ENCODE measurements around the gene TCP11L1. TPM values are rescaled to one million over a fixed set of nuclear protein-coding genes. Genes with fewer than 3 reads are reported as not detected.
"Not testable (repeated sequence)": the region's sequence is repeated elsewhere in the genome, so short reads cannot be mapped to it uniquely, and the experiment has no call there.

Gene TCP11L1
- total and polyA plus RNA-seq, 2 donors: 7.3 to 7.4 TPM

DNA sequence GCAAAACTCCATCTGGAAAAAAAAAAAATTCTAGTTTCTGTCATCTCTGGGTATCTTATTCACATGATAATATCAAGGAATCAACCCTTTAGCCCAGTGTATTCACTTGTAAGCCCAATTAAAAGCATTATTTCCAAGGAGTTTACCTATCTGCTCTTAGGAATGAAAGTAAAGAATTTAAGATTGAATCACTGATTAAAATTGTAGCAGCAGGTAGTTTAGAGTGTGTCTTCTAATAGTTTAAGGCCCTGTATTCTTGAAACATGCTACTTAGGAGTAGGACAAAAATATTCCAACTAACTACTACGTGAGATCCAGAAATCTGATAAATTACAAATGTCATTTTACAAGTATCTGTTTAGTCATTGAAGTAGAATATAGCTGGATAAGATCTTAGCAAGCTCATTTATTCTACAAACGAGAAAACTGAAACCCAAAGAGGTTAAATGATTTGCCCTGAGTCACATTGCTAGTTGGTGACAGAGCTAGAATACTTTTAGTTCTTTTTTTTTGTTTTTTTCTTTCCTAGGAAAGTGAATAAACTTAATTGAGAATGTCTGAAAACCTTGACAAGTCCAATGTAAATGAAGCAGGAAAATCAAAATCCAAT lies 4.0 kb downstream of the TCP11L1 start:
- no peak overlapping the region for H3K27ac ChIP-seq (ENCODE audit: low read depth in 1 of 2, low read length in 1 of 2)
- H3K4me1 ChIP-seq (ENCODE audit: control insufficient read depth in 2 of 2, insufficient read depth in 2 of 2, low read length in 2 of 2): peaks cover 10 to 11% of the 10 kb centered on the region in 2 donors
- peaks cover 16 to 33% of the 10 kb centered on the region in 2 donors for H3K36me3 ChIP-seq (ENCODE audit: control insufficient read depth in 2 of 2, insufficient read depth in 2 of 2, low read length in 1 of 2)
- H3K27me3 ChIP-seq (ENCODE audit: control insufficient read depth in 2 of 2, insufficient read depth in 1 of 2, low read length in 1 of 2): no peaks in the 10 kb centered on the region
- WGBS: 88% methylated on average over 2 of the region's 2 CpGs
- no peak for DNase-seq (ENCODE audit: low read depth in 6 of 9, low spot score in 9 of 9)
- H3K4me3 ChIP-seq (ENCODE audit: low read length in 2 of 2): no peak overlapping the region
- H3K9me3 ChIP-seq (ENCODE audit: control insufficient read depth in 2 of 2, insufficient read depth in 1 of 2, low read length in 1 of 2): peaks cover 1 to 12% of the 10 kb centered on the region in 2 donors

DNA sequence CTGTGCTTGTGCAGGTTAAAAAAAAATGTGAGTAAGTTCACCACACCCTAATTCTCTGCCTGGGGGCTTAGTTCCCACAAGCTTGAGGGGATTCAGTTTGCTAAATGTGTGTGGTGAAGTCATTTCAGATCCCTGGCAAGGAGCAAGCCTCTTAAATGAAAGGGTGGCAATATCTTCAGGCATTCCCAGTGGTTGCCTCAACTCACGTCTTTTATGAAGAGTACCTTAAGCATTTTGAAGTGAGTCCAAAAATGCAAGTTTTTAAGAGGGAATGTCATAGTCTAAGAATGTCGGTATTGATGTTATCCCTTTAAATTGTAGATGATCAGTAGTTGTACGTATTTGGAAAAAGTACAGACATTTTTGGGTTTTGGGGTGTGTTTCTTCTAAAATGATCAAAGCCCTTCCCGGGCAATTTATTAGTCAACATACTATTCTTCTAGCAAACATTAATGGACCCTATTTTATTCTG lies 4.9 kb downstream of the TCP11L1 start:
- H3K4me3 ChIP-seq (ENCODE audit: low read length in 2 of 2): no peak overlapping the region
- no peaks in the 10 kb centered on the region for H3K27me3 ChIP-seq (ENCODE audit: control insufficient read depth in 2 of 2, insufficient read depth in 1 of 2, low read length in 1 of 2)
- 97% methylated on average over 4 of the region's 4 CpGs for WGBS
- no peak for DNase-seq (ENCODE audit: low read depth in 6 of 9, low spot score in 9 of 9)
- peaks cover 0 to 12% of the 10 kb centered on the region in 2 donors for H3K9me3 ChIP-seq (ENCODE audit: control insufficient read depth in 2 of 2, insufficient read depth in 1 of 2, low read length in 1 of 2)
- peaks cover 10 to 11% of the 10 kb centered on the region in 2 donors for H3K4me1 ChIP-seq (ENCODE audit: control insufficient read depth in 2 of 2, insufficient read depth in 2 of 2, low read length in 2 of 2)
- H3K36me3 ChIP-seq (ENCODE audit: control insufficient read depth in 2 of 2, insufficient read depth in 2 of 2, low read length in 1 of 2): peaks cover 16 to 33% of the 10 kb centered on the region in 2 donors
- H3K27ac ChIP-seq (ENCODE audit: low read depth in 1 of 2, low read length in 1 of 2): no peak overlapping the region

DNA sequence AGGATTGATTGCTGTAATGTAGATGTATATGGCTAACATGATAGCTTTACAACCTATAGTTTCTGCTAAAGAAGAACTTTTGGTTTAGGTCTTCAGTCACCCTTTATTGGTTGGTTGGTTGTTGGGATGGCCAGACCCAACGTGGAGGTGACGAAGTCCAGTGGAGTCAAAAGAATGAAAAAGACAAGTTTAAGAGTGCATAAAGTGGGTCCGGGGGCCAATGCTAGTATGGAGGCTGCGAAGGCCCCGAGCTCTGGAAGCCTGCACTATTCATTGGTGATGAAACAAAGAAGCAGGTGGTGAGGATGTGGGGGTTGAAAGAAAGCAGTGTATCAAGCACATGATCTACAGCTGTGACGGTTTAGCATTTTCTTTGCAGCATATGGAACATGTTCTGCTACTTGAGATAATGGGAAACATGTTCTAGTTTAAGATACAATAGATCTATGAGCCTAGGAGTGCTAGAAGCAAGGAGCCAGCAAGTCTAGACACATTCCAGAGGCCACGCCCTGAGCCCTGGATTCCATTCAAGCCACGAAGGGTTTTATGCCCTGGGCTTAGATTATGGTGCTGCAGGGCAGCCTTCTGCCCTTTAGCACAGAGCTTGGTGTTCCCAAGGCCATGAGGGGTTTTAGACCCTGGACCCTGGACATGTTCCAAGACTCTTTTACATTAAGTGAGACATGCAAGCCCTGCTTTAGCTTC lies 6.3 kb downstream of the TCP11L1 start:
- peaks cover 16 to 33% of the 10 kb centered on the region in 2 donors for H3K36me3 ChIP-seq (ENCODE audit: control insufficient read depth in 2 of 2, insufficient read depth in 2 of 2, low read length in 1 of 2)
- H3K27ac ChIP-seq (ENCODE audit: low read depth in 1 of 2, low read length in 1 of 2): no peak overlapping the region
- no peak overlapping the region for H3K4me3 ChIP-seq (ENCODE audit: low read length in 2 of 2)
- H3K9me3 ChIP-seq (ENCODE audit: control insufficient read depth in 2 of 2, insufficient read depth in 1 of 2, low read length in 1 of 2): peaks cover 0 to 12% of the 10 kb centered on the region in 2 donors
- 92% methylated on average over 8 of the region's 8 CpGs for WGBS
- H3K4me1 ChIP-seq (ENCODE audit: control insufficient read depth in 2 of 2, insufficient read depth in 2 of 2, low read length in 2 of 2): peaks cover 3 to 4% of the 10 kb centered on the region in 2 donors
- DNase-seq (ENCODE audit: low read depth in 6 of 9, low spot score in 9 of 9): no peak
- no peaks in the 10 kb centered on the region for H3K27me3 ChIP-seq (ENCODE audit: control insufficient read depth in 2 of 2, insufficient read depth in 1 of 2, low read length in 1 of 2)

DNA sequence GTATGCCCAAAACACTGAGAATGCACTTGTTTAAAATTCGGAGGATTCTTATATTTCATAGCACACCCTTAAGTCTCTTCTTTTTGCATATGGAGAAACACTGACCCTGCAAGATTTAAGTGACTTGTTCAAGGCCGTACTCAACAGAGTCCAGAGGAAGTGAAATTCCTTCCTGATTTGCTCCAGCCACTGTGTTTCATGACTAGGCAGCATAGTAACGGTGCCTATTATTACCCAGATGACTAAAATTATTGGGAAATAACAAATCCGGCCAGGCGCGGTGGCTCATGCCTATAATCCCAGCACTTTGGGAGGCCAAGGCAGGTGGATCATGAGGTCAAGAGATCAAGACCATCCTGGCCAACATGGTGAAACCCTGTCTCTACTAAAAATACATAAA lies 9.3 kb downstream of the TCP11L1 start:
- DNase-seq (ENCODE audit: low read depth in 6 of 9, low spot score in 9 of 9); H3K27me3 ChIP-seq (ENCODE audit: control insufficient read depth in 2 of 2, insufficient read depth in 1 of 2, low read length in 1 of 2); H3K4me3 ChIP-seq (ENCODE audit: low read length in 2 of 2); H3K4me1 ChIP-seq (ENCODE audit: control insufficient read depth in 2 of 2, insufficient read depth in 2 of 2, low read length in 2 of 2); H3K27ac ChIP-seq (ENCODE audit: low read depth in 1 of 2, low read length in 1 of 2): not testable (repeated sequence)
- Histone ChIP-seq H3K9me3 (ENCODE audit: control insufficient read depth in 2 of 2, insufficient read depth in 1 of 2, low read length in 1 of 2) (peaks cover 0 to 12% of the 10 kb centered on the region in 2 donors), H3K36me3 (ENCODE audit: control insufficient read depth in 2 of 2, insufficient read depth in 2 of 2, low read length in 1 of 2) (peaks cover 18 to 36% of the 10 kb centered on the region in 2 donors)
- 98% methylated on average over 6 of the region's 6 CpGs for WGBS

DNA sequence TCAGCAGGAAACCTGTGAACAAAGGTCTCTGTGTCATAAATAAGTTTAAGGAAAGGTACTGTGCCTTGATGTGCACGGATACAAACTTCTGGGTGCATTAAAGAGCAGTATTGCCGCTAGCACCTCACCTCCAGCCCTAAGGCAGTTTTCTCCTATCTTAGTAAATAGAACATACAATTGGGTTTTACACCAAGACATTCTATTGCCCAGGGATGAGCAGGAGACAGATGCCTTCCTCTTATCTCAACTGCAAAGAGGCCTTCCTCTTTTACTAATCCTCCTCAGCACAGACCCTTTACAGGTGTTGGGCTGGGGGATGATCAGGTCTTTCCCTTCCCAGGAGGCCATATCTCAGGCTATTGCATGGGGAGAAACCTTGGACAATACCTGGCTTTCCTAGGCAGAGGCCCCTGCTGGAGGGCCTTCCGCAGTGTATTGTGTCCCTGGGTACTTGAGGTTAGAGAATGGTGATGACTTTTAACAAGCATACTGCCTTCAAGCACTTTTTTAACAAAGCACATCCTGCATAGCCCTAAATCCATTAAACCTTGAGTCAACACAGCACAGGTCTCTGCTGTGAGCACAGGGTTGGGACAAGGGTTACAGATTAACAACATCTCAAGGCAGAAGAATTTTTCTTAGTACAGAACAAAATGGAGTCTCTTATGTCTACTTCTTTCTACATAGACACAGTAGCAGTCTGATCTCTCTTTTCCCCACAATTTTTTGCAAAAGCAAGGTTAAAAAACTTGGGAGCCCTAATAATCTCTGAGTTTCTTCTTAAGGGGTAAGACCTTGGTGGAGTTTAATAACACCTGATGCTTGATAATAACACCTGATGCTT lies 10.4 kb downstream of the TCP11L1 start:
- peaks cover 13 to 30% of the 10 kb centered on the region in 2 donors for H3K36me3 ChIP-seq (ENCODE audit: control insufficient read depth in 2 of 2, insufficient read depth in 2 of 2, low read length in 1 of 2)
- peaks cover 0 to 12% of the 10 kb centered on the region in 2 donors for H3K9me3 ChIP-seq (ENCODE audit: control insufficient read depth in 2 of 2, insufficient read depth in 1 of 2, low read length in 1 of 2)
- H3K4me1 ChIP-seq (ENCODE audit: control insufficient read depth in 2 of 2, insufficient read depth in 2 of 2, low read length in 2 of 2); H3K27me3 ChIP-seq (ENCODE audit: control insufficient read depth in 2 of 2, insufficient read depth in 1 of 2, low read length in 1 of 2); DNase-seq (ENCODE audit: low read depth in 6 of 9, low spot score in 9 of 9); H3K4me3 ChIP-seq (ENCODE audit: low read length in 2 of 2); H3K27ac ChIP-seq (ENCODE audit: low read depth in 1 of 2, low read length in 1 of 2): not testable (repeated sequence)
- 99% methylated on average over 3 of the region's 3 CpGs for WGBS

DNA sequence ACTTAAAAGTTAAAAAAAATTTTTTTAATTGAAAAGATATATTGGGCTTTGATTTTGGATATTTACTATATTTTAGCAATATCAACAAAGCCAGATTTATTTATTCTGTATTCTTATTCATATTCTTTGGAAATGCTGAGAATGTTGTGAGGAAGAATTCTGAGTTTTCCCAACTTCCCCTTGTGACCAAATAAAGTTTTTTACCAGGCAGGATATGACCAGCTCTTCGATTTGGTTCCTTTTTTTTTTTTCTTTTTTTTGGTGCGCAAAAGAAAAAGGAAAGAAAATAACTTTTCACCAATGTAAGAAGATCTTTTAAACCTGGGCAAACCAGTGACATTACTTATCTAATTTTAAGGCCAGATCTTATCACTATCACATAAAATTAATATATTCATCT lies 12.9 kb downstream of the TCP11L1 start:
- H3K4me1 ChIP-seq (ENCODE audit: control insufficient read depth in 2 of 2, insufficient read depth in 2 of 2, low read length in 2 of 2): no peaks in the 10 kb centered on the region
- DNase-seq (ENCODE audit: low read depth in 6 of 9, low spot score in 9 of 9): no peak
- H3K36me3 ChIP-seq (ENCODE audit: control insufficient read depth in 2 of 2, insufficient read depth in 2 of 2, low read length in 1 of 2): peaks cover 2 to 16% of the 10 kb centered on the region in 2 donors
- H3K27me3 ChIP-seq (ENCODE audit: control insufficient read depth in 2 of 2, insufficient read depth in 1 of 2, low read length in 1 of 2): no peaks in the 10 kb centered on the region
- 77% methylated on average over 2 of the region's 2 CpGs for WGBS
- no peak overlapping the region for H3K27ac ChIP-seq (ENCODE audit: low read depth in 1 of 2, low read length in 1 of 2)
- H3K4me3 ChIP-seq (ENCODE audit: low read length in 2 of 2): no peak overlapping the region
- no peaks in the 10 kb centered on the region for H3K9me3 ChIP-seq (ENCODE audit: control insufficient read depth in 2 of 2, insufficient read depth in 1 of 2, low read length in 1 of 2)

DNA sequence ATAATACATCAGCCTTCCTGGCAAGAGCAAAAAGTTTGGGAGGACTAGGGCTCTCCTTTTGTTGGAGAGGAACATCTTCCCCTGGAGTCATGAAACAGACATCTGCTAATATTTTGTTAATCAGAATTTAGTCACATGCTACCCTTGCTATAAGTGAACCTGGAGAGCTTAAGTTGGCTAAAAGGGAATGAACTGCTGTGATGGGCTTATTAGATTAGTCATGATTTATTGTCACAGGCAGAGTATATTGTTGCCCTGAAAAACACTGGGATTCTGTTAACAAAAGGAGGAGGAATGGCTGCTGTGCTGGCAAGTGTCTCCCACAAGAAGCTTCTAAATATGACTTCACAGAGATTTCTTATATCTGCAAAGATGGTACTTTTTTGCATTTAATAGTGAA lies 16.0 kb downstream of the TCP11L1 start:
- Histone ChIP-seq H3K36me3 (ENCODE audit: control insufficient read depth in 2 of 2, insufficient read depth in 2 of 2, low read length in 1 of 2) (peaks cover 12 to 22% of the 10 kb centered on the region in 2 donors), H3K27ac (ENCODE audit: low read depth in 1 of 2, low read length in 1 of 2) (no peak overlapping the region), H3K9me3 (ENCODE audit: control insufficient read depth in 2 of 2, insufficient read depth in 1 of 2, low read length in 1 of 2) (no peaks in the 10 kb centered on the region), H3K27me3 (ENCODE audit: control insufficient read depth in 2 of 2, insufficient read depth in 1 of 2, low read length in 1 of 2) (no peaks in the 10 kb centered on the region), H3K4me3 (ENCODE audit: low read length in 2 of 2) (no peak overlapping the region), H3K4me1 (ENCODE audit: control insufficient read depth in 2 of 2, insufficient read depth in 2 of 2, low read length in 2 of 2) (peaks cover 10 to 11% of the 10 kb centered on the region in 2 donors)
- DNase-seq (ENCODE audit: low read depth in 6 of 9, low spot score in 9 of 9): no peak

DNA sequence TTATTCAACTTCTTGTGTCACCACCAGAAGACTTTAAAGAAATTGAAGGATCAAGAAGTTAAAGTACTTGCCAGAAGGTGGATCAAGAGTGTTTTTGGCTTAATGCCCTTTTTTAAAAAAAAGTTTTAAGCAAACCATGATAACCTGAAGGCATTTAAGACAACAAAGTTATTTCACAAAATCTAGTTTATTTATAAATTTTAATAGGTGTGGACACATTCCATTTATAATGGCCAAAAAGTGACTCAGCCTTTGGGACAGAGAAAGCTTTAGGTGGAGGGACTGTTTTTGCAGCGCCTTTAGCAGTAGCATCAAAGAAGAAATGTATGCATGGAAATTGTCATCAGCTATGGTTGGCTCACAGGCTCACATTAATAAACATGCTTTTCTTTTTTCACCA lies 17.9 kb downstream of the TCP11L1 start:
- 98% methylated on average over 1 of the region's 1 CpG for whole genome bisulfite sequencing
- no peak overlapping the region for H3K27ac ChIP-seq (ENCODE audit: low read depth in 1 of 2, low read length in 1 of 2)
- no peaks in the 10 kb centered on the region for H3K27me3 ChIP-seq (ENCODE audit: control insufficient read depth in 2 of 2, insufficient read depth in 1 of 2, low read length in 1 of 2)
- DNase-seq (ENCODE audit: low read depth in 6 of 9, low spot score in 9 of 9): no peak
- no peak overlapping the region for H3K4me3 ChIP-seq (ENCODE audit: low read length in 2 of 2)
- H3K9me3 ChIP-seq (ENCODE audit: control insufficient read depth in 2 of 2, insufficient read depth in 1 of 2, low read length in 1 of 2): no peaks in the 10 kb centered on the region
- H3K4me1 ChIP-seq (ENCODE audit: control insufficient read depth in 2 of 2, insufficient read depth in 2 of 2, low read length in 2 of 2): peaks cover 18 to 24% of the 10 kb centered on the region in 2 donors
- H3K36me3 ChIP-seq (ENCODE audit: control insufficient read depth in 2 of 2, insufficient read depth in 2 of 2, low read length in 1 of 2): peaks cover 12 to 31% of the 10 kb centered on the region in 2 donors

Data from thymus (tissue), 11 donors.